Endothelial cell of umbilical vein (primary cell): Measurements from ENCODE around the gene TSEN15. TPM values are rescaled to one million over a fixed set of nuclear protein-coding genes. Genes with fewer than 3 reads are reported as not detected.

ENCODE experiments used
- BruUV-seq: library from RNA; stranded (reverse); fragments of 400-500 nt; replicated peaks from 2 replicates; lab custom pipeline; 2021; lab: Mats Ljungman, UMichigan
- CTCF ChIA-PET: fragments of 300-600, 350-600 bp; sonication (Branson Sonifier 250); formaldehyde crosslinking; loops from one replicate; lab custom pipeline; 2021; ENCODE audit warnings: antibody characterized with exemption, inconsistent platforms; lab: Charles Lee
- POLR2A ChIA-PET: fragments of 300-600, 350-600 bp; sonication (Branson Sonifier 250); formaldehyde crosslinking; loops from one replicate; lab custom pipeline; 2021; ENCODE audit warnings: antibody characterized with exemption, inconsistent platforms; lab: Charles Lee
- DNase-seq: peaks from one replicate; pipeline ENCODE4 v3.0.0-alpha.2; 2011; ENCODE audit warnings: low read depth, low spot score
- FAIRE-seq: peaks from 2 replicates; lab custom pipeline; 2011; peaks lifted over from hg19 to GRCh38; lab: Jason Lieb, UNC
- H2AFZ ChIP-seq: 2 replicates; pipeline ENCODE4 v1.6.0; 2012; ENCODE audit warnings: low read depth, low read length, control low read depth, inconsistent platforms
- H3K27ac ChIP-seq: 2 replicates; pipeline ENCODE4 v1.5.1; 2011; ENCODE audit warnings: low read depth, mild to moderate bottlenecking, control low read depth, low read length, moderate library complexity; ENCODE audit not compliant: insufficient read depth
- H3K27me3 ChIP-seq, 2 experiments: 2 replicates each; pipeline versions ENCODE4 v1.6.0 to v1.6.1; 2011; ENCODE audit warnings: low read length in 2 of 2, mixed read lengths in 1 of 2; ENCODE audit not compliant: control insufficient read depth in 2 of 2, insufficient read depth in 2 of 2
- H3K36me3 ChIP-seq, 2 experiments: 2 replicates in 1 of 2; 3 replicates in 1 of 2; pipeline ENCODE4 v1.5.1; 2011; ENCODE audit warnings: low read length in 2 of 2, mild to moderate bottlenecking in 1 of 2, moderate library complexity in 1 of 2; ENCODE audit not compliant: control insufficient read depth in 2 of 2, insufficient read depth in 2 of 2; ENCODE audit errors: extremely low read depth in 1 of 2
- H3K4me1 ChIP-seq: 3 replicates; pipeline ENCODE4 v1.5.1; 2011; ENCODE audit warnings: mild to moderate bottlenecking, low read length; ENCODE audit not compliant: control insufficient read depth, insufficient read depth; ENCODE audit errors: extremely low read depth
- H3K4me2 ChIP-seq: 2 replicates; pipeline ENCODE4 v1.6.1; 2011; ENCODE audit warnings: low read length, control low read depth, mixed read lengths; ENCODE audit not compliant: insufficient read depth
- H3K4me3 ChIP-seq, 3 experiments: fragments of 200-600 bp in 1 of 3; sonication (generic), shearing (Covaris generic) in 1 of 3; replicated peaks in 1 of 3; 2 replicates each; pipeline ENCODE4 v1.5.1; 2011 to 2016; ENCODE audit warnings: control low read depth in 3 of 3, low read length in 3 of 3, mild to moderate bottlenecking in 2 of 3, inconsistent platforms in 1 of 3, low read depth in 1 of 3, moderate library complexity in 1 of 3; ENCODE audit not compliant: insufficient read depth in 1 of 3
- H3K79me2 ChIP-seq: 2 replicates; pipeline ENCODE4 v1.6.0; 2012; ENCODE audit warnings: low read length, inconsistent platforms; ENCODE audit not compliant: control insufficient read depth, insufficient read depth
- H3K9ac ChIP-seq: replicated peaks from 2 replicates; pipeline ENCODE3; 2011; ENCODE audit warnings: low read length, control low read depth; ENCODE audit not compliant: insufficient read depth; ENCODE audit errors: extremely low read depth
- H3K9me1 ChIP-seq: replicated peaks from 3 replicates; pipeline ENCODE4 v1.6.0; 2011; ENCODE audit warnings: mild to moderate bottlenecking, low read length; ENCODE audit not compliant: control insufficient read depth, insufficient read depth; ENCODE audit errors: extremely low read depth
- H3K9me3 ChIP-seq: replicated peaks from 2 replicates; pipeline ENCODE4 v1.5.1; 2012; ENCODE audit warnings: low read length, inconsistent platforms; ENCODE audit not compliant: control insufficient read depth, insufficient read depth
- H4K20me1 ChIP-seq: replicated peaks from 2 replicates; pipeline ENCODE3; 2011; ENCODE audit warnings: mild to moderate bottlenecking, low read length; ENCODE audit not compliant: control insufficient read depth, insufficient read depth; ENCODE audit errors: extremely low read depth
- EZH2 ChIP-seq: IDR thresholded peaks from 2 replicates; pipeline ENCODE4 v1.6.1; 2012; ENCODE audit warnings: borderline replicate concordance, low read depth, mild to moderate bottlenecking, moderate library complexity, low read length, inconsistent platforms; ENCODE audit not compliant: severe bottlenecking
- FOS ChIP-seq: IDR thresholded peaks from 2 replicates; pipeline ENCODE4 v1.6.1; 2011; ENCODE audit warnings: mild to moderate bottlenecking, low read length, moderate library complexity, borderline replicate concordance; ENCODE audit not compliant: insufficient read depth
- GATA2 ChIP-seq: IDR thresholded peaks from 2 replicates; pipeline ENCODE4 v1.7.0; 2011; ENCODE audit warnings: low read depth, mild to moderate bottlenecking, moderate library complexity, mixed read lengths, low read length; ENCODE audit not compliant: insufficient read length, insufficient read depth
- JUN ChIP-seq: IDR thresholded peaks from 2 replicates; pipeline ENCODE4 v1.6.1; 2011; ENCODE audit warnings: borderline replicate concordance, low read depth; ENCODE audit not compliant: insufficient read length, insufficient read depth
- MYC ChIP-seq: IDR thresholded peaks from one replicate; pipeline ENCODE4 v1.6.1; 2011; ENCODE audit warnings: mild to moderate bottlenecking, low read depth, low read length
- POLR2A ChIP-seq: IDR thresholded peaks from 2 replicates; pipeline ENCODE4 v1.6.1; 2012; ENCODE audit warnings: low read depth, mild to moderate bottlenecking, control low read depth, low read length
- POLR2AphosphoS5 ChIP-seq: IDR thresholded peaks from 2 replicates; pipeline ENCODE4 v1.6.1; 2012; ENCODE audit warnings: low read depth, mild to moderate bottlenecking, control low read depth, low read length, moderate library complexity; ENCODE audit not compliant: insufficient read depth
- dilution Hi-C: fragments of 300-500 bp; cut with MboI; formaldehyde crosslinking; loops from one replicate; pipeline ENCODE4 v1.15.0; 2019; ENCODE audit warnings: low sequenced_read_pairs; ENCODE audit not compliant: extremely low pct_ligation_motif_present
- intact Hi-C: fragments of 100-400 bp; cut with micrococcal nuclease; formaldehyde crosslinking; loops from one replicate; pipeline ENCODE4 v1.10.0; 2022
- polyA plus RNA-seq, 4 experiments: library from polyadenylated mRNA; depleted of rRNA in 3 of 4; stranded (reverse) in 3 of 4; unstranded in 1 of 4; fragments of >200 nt; gene quantifications; 2 replicates each; pipeline versions ENCODE4 v1.2.1 to v1.2.3, GENCODE V29; 2011 to 2012; ENCODE audit warnings: missing spikeins in 1 of 4
- total RNA-seq: library from RNA; stranded (reverse); gene quantifications from 2 replicates; pipeline ENCODE4 v1.2.3, GENCODE V29; 2021
- TF ChIP-seq, protein P1 (sequence below): IDR thresholded peaks from 2 replicates; pipeline ENCODE4 v1.6.1; 2011; ENCODE audit not compliant: insufficient read depth, insufficient read length
- TF ChIP-seq, protein P2 (sequence below), 2 donors: IDR thresholded peaks; 1 replicate in 1 of 2; 2 replicates in 1 of 2; pipeline ENCODE4 v1.5.1; 2011; ENCODE audit warnings: low read length in 2 of 2, mild to moderate bottlenecking in 2 of 2, moderate library complexity in 2 of 2, control low read depth in 1 of 2, inconsistent platforms in 1 of 2, low read depth in 1 of 2; ENCODE audit not compliant: insufficient read depth in 1 of 2; ENCODE audit errors: extremely low read depth in 1 of 2

The TSEN15 gene
- total and polyA plus RNA-seq, 2 donors (not counting 3 experiments of a cell fraction or from before 2014, with no cell fraction given): 20.6 to 25.8 TPM

GRCh38 chr1:184056921-184057555 lies 5.5 kb downstream of the TSEN15 start:
- BruUV-seq: no TSS peak
- H3K4me1 ChIP-seq: peaks cover 7% of the 10 kb centered on the region
- dilution Hi-C loops: no loop called here
- H3K27me3 ChIP-seq: no peaks in the 10 kb centered on the region
- H4K20me1 ChIP-seq: no peaks in the 10 kb centered on the region
- intact Hi-C loops: no loop called here
- peaks cover 5% of the 10 kb centered on the region in 2 experiments for H3K36me3 ChIP-seq
- FAIRE-seq (no peak), DNase-seq (no peak)
- ChIA-PET POLR2A (no interaction called here), CTCF (interaction anchor here (1.0 to 2.0 kb wide), 3 partner anchors 9 to 607 kb away, joined by 3 to 5 read pairs (median 5); no protein-coding TSS in a partner anchor)
- H3K79me2 ChIP-seq: peaks cover 16% of the 10 kb centered on the region
- H3K9ac ChIP-seq: no peak overlapping the region
- H3K27ac ChIP-seq: no peak overlapping the region
- no peak overlapping the region for H3K4me3 ChIP-seq
- no peaks in the 10 kb centered on the region for H3K9me1 ChIP-seq
- H3K9me3 ChIP-seq: no peaks in the 10 kb centered on the region
- TF ChIP-seq POLR2AphosphoS5 (no peak), GATA2 (no peak), EZH2 (no peak), FOS (no peak), POLR2A (no peak), JUN (no peak), MYC (no peak)
- TF ChIP-seq, protein P1, sequence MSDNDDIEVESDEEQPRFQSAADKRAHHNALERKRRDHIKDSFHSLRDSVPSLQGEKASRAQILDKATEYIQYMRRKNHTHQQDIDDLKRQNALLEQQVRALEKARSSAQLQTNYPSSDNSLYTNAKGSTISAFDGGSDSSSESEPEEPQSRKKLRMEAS: no peak
- TF ChIP-seq, protein P2, sequence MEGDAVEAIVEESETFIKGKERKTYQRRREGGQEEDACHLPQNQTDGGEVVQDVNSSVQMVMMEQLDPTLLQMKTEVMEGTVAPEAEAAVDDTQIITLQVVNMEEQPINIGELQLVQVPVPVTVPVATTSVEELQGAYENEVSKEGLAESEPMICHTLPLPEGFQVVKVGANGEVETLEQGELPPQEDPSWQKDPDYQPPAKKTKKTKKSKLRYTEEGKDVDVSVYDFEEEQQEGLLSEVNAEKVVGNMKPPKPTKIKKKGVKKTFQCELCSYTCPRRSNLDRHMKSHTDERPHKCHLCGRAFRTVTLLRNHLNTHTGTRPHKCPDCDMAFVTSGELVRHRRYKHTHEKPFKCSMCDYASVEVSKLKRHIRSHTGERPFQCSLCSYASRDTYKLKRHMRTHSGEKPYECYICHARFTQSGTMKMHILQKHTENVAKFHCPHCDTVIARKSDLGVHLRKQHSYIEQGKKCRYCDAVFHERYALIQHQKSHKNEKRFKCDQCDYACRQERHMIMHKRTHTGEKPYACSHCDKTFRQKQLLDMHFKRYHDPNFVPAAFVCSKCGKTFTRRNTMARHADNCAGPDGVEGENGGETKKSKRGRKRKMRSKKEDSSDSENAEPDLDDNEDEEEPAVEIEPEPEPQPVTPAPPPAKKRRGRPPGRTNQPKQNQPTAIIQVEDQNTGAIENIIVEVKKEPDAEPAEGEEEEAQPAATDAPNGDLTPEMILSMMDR (IDR thresholded peaks at IDR 0.05; ENCODE audit: extremely low read depth in 1 of 2, insufficient read depth in 1 of 2, low read depth in 1 of 2, low read length in 2 of 2): no peak
- no peak overlapping the region for H3K4me2 ChIP-seq
- no peak overlapping the region for H2AFZ ChIP-seq
